ENCODE results near the gene TEC. TPM values are rescaled to one million over a fixed set of nuclear protein-coding genes. Genes with fewer than 3 reads are reported as not detected.

Gene TEC
- total and polyA plus RNA-seq, 9 of the 15 experiments (the other 6 are each of a cell fraction or from before 2014, with no cell fraction given): 5.3 to 14.7 (median 8.8) TPM

Small RNAs within 50 kb of the gene (small RNA-seq; reads per million reads assigned to genes)
- not detected for gene RF00019
- gene RF00026: not detected
- gene RNU6-838P: not detected

Other genes with a start within 250 kb of the TEC start
- 0.61 TPM in 1 of 2 replicates, not detected in the other for gene TXK, start 135.6 kb downstream of the TEC start, total RNA-seq (2014; rRNA removed)
- gene TXK, start 135.6 kb downstream of the TEC start, total RNA-seq (2014; rRNA removed; fragmentation: Illumina TruSeq; extraction: Trizol): 0.36 and 0.64 TPM in 2 replicates
- gene TXK, start 135.6 kb downstream of the TEC start, total RNA-seq (2015; rRNA removed; fragmentation: Illumina TruSeq; extraction: Trizol): 1.1 TPM in 2 replicates
- 0.40 and 0.67 TPM in 2 replicates for gene TXK, start 135.6 kb downstream of the TEC start, total RNA-seq (2021)
- gene TXK, start 135.6 kb downstream of the TEC start, polyA plus RNA-seq (2011; rRNA removed): 0.25 and 0.60 TPM in 2 replicates
- gene TXK, start 135.6 kb downstream of the TEC start, polyA plus RNA-seq (2014; fragmentation: Illumina TruSeq; extraction: Trizol): 0.66 and 0.91 TPM in 2 replicates
- under 1 TPM; 0.24 to 0.51 TPM for gene TXK, start 135.6 kb downstream of the TEC start, polyA plus RNA-seq (2014; fragmentation: Nextera tagmentation; extraction: Ambion mirVana)
- 0.16 and 0.77 TPM in 2 replicates for gene TXK, start 135.6 kb downstream of the TEC start, polyA plus RNA-seq (2014; rRNA removed)
- gene SLAIN2, start 71.7 kb upstream of the TEC start, total RNA-seq (2014; rRNA removed): 8.4 and 11.5 TPM in 2 replicates
- gene SLAIN2, start 71.7 kb upstream of the TEC start, total RNA-seq (2014; rRNA removed; fragmentation: Illumina TruSeq; extraction: Trizol): 35.0 and 36.6 TPM in 2 replicates
- 46.9 and 56.8 TPM in 2 replicates for gene SLAIN2, start 71.7 kb upstream of the TEC start, total RNA-seq (2015; rRNA removed; fragmentation: Illumina TruSeq; extraction: Trizol)
- 42.8 and 43.0 TPM in 2 replicates for gene SLAIN2, start 71.7 kb upstream of the TEC start, total RNA-seq (2021)
- 25.5 and 41.8 TPM in 2 replicates for gene SLAIN2, start 71.7 kb upstream of the TEC start, polyA plus RNA-seq (2011; rRNA removed)
- 86.2 and 116 TPM in 2 replicates for gene SLAIN2, start 71.7 kb upstream of the TEC start, polyA plus RNA-seq (2014; fragmentation: Illumina TruSeq; extraction: Trizol)
- 1 to 10 TPM; 3.5 to 6.2 TPM for gene SLAIN2, start 71.7 kb upstream of the TEC start, polyA plus RNA-seq (2014; fragmentation: Nextera tagmentation; extraction: Ambion mirVana)
- 11.7 and 20.2 TPM in 2 replicates for gene SLAIN2, start 71.7 kb upstream of the TEC start, polyA plus RNA-seq (2014; rRNA removed)
- gene SLC10A4, start 213.5 kb upstream of the TEC start, total RNA-seq (2014; rRNA removed): 12.3 and 15.1 TPM in 2 replicates
- gene SLC10A4, start 213.5 kb upstream of the TEC start, total RNA-seq (2014; rRNA removed; fragmentation: Illumina TruSeq; extraction: Trizol): 8.6 and 9.3 TPM in 2 replicates
- gene SLC10A4, start 213.5 kb upstream of the TEC start, total RNA-seq (2015; rRNA removed; fragmentation: Illumina TruSeq; extraction: Trizol): 11.5 and 11.6 TPM in 2 replicates
- 16.9 and 18.0 TPM in 2 replicates for gene SLC10A4, start 213.5 kb upstream of the TEC start, total RNA-seq (2021)
- 8.7 and 11.4 TPM in 2 replicates for gene SLC10A4, start 213.5 kb upstream of the TEC start, polyA plus RNA-seq (2011; rRNA removed)
- 7.8 and 8.3 TPM in 2 replicates for gene SLC10A4, start 213.5 kb upstream of the TEC start, polyA plus RNA-seq (2014; fragmentation: Illumina TruSeq; extraction: Trizol)
- 1 to 10 TPM; 2.5 to 3.1 TPM for gene SLC10A4, start 213.5 kb upstream of the TEC start, polyA plus RNA-seq (2014; fragmentation: Nextera tagmentation; extraction: Ambion mirVana)
- gene SLC10A4, start 213.5 kb upstream of the TEC start, polyA plus RNA-seq (2014; rRNA removed): 8.8 and 10.7 TPM in 2 replicates
- 0.59 and 1.1 TPM in 2 replicates for gene ZAR1, start 220.4 kb upstream of the TEC start, total RNA-seq (2014; rRNA removed)
- 0.19 and 0.33 TPM in 2 replicates for gene ZAR1, start 220.4 kb upstream of the TEC start, total RNA-seq (2014; rRNA removed; fragmentation: Illumina TruSeq; extraction: Trizol)
- 0.11 and 0.29 TPM in 2 replicates for gene ZAR1, start 220.4 kb upstream of the TEC start, total RNA-seq (2015; rRNA removed; fragmentation: Illumina TruSeq; extraction: Trizol)
- 0.84 and 0.94 TPM in 2 replicates for gene ZAR1, start 220.4 kb upstream of the TEC start, total RNA-seq (2021)
- gene ZAR1, start 220.4 kb upstream of the TEC start, polyA plus RNA-seq (2011; rRNA removed): 0.28 and 0.50 TPM in 2 replicates
- gene ZAR1, start 220.4 kb upstream of the TEC start, polyA plus RNA-seq (2014; fragmentation: Illumina TruSeq; extraction: Trizol): 0.07 and 0.10 TPM in 2 replicates
- gene ZAR1, start 220.4 kb upstream of the TEC start, polyA plus RNA-seq (2014; fragmentation: Nextera tagmentation; extraction: Ambion mirVana): under 1 TPM in 1 of 2 experiments, not detected in 1; 0.07 TPM
- gene ZAR1, start 220.4 kb upstream of the TEC start, polyA plus RNA-seq (2014; rRNA removed): 0.12 and 0.57 TPM in 2 replicates

Data from K562 (cell line).